GM12878 (cell line): Measurements from ENCODE around the gene NR2F1-AS1. TPM values are rescaled to one million over a fixed set of nuclear protein-coding genes. Genes with fewer than 3 reads are reported as not detected.
A peak's percentile ranks its signal among the peaks of the same experiment; 100 is the strongest.

Experiments used
- BACH1 ChIP-seq: fragments of 450-650 bp; IDR thresholded peaks from 2 replicates; pipeline ENCODE4 v1.6.1; 2017; ENCODE audit warnings: mild to moderate bottlenecking, borderline replicate concordance
- BMI1 ChIP-seq: fragments of 450-650 bp; IDR thresholded peaks from 2 replicates; pipeline ENCODE4 v1.6.1; 2016; ENCODE audit warnings: mild to moderate bottlenecking, moderate library complexity, borderline replicate concordance
- EGR1 ChIP-seq, 2 experiments: IDR thresholded peaks; 1 replicate in 1 of 2; 2 replicates in 1 of 2; pipeline ENCODE4 v1.6.1; 2011 to 2012; ENCODE audit warnings: low read depth in 2 of 2, low read length in 2 of 2, borderline replicate concordance in 1 of 2, mild to moderate bottlenecking in 1 of 2, moderate library complexity in 1 of 2
- HDAC2 ChIP-seq: fragments of 200-600 bp; sonication (generic); IDR thresholded peaks from 2 replicates; pipeline ENCODE4 v1.6.1; 2017
- IRF3 ChIP-seq: fragments of 450-650 bp; IDR thresholded peaks from 2 replicates; pipeline ENCODE4 v1.6.1; 2014; ENCODE audit warnings: mild to moderate bottlenecking
- NRF1 ChIP-seq: conservative IDR thresholded peaks from 2 replicates; pipeline ENCODE4 v1.6.1; 2011; ENCODE audit warnings: mild to moderate bottlenecking, low read depth, low read length, improper control_type of control experiment
- PAX8 ChIP-seq: fragments of 450-650 bp; IDR thresholded peaks from 2 replicates; pipeline ENCODE4 v1.6.1; 2017; ENCODE audit warnings: mild to moderate bottlenecking, moderate library complexity
- RBBP5 ChIP-seq: fragments of 200-600 bp; sonication (generic); conservative IDR thresholded peaks from 2 replicates; pipeline ENCODE4 v1.6.1; 2016
- RFX5 ChIP-seq: IDR thresholded peaks from 2 replicates; pipeline ENCODE4 v1.6.1; 2011; ENCODE audit warnings: low read depth, low read length, improper control_type of control experiment
- USF2 ChIP-seq: IDR thresholded peaks from 2 replicates; pipeline ENCODE4 v1.6.1; 2011; ENCODE audit warnings: low read depth, low read length, improper control_type of control experiment, borderline replicate concordance
- WRNIP1 ChIP-seq: IDR thresholded peaks from 2 replicates; pipeline ENCODE4 v1.6.1; 2011; ENCODE audit warnings: low read depth, low read length, improper control_type of control experiment, borderline replicate concordance
- YY1 ChIP-seq: IDR thresholded peaks from 2 replicates; pipeline ENCODE4 v1.6.1; 2011; ENCODE audit warnings: low read depth, mild to moderate bottlenecking, low read length
- ZNF687 ChIP-seq: fragments of 450-650 bp; IDR thresholded peaks from 2 replicates; pipeline ENCODE4 v1.6.1; 2017; ENCODE audit warnings: mild to moderate bottlenecking, moderate library complexity
- polyA plus RNA-seq, 11 experiments: library from polyadenylated mRNA; depleted of rRNA in 4 of 11; unstranded in 6 of 11; stranded (reverse) in 5 of 11; fragments of >200 nt; fragmentation: Nextera tagmentation in 4 of 11; fragmentation: Illumina TruSeq in 1 of 11; extraction: Ambion mirVana in 4 of 11; extraction: Trizol in 1 of 11; gene quantifications; 1 replicate in 1 of 11; 2 replicates in 10 of 11; pipeline versions ENCODE4 v1.2.1 to v1.2.3, GENCODE V29; 2011 to 2016; ENCODE audit warnings: inconsistent platforms in 2 of 11, missing spikeins in 2 of 11, low read depth in 1 of 11
- total RNA-seq, 4 experiments: library from RNA; depleted of rRNA in 3 of 4; stranded (reverse); fragments of >200 nt in 3 of 4; fragmentation: Illumina TruSeq in 1 of 4; extraction: Trizol in 1 of 4; gene quantifications; 2 replicates each; pipeline versions ENCODE4 v1.2.1 to v1.2.3, GENCODE V29; 2013 to 2021
- TF ChIP-seq, protein P1 (sequence below): fragments of 450-650 bp; formaldehyde crosslinking; IDR thresholded peaks from 2 replicates; pipeline ENCODE4 v1.4.0; 2020; ENCODE audit warnings: mild to moderate bottlenecking, moderate library complexity
- TF ChIP-seq, protein P2 (sequence below): fragments of 450-650 bp; IDR thresholded peaks from 2 replicates; pipeline ENCODE4 v1.6.1; 2018; ENCODE audit warnings: borderline replicate concordance, mild to moderate bottlenecking; ENCODE audit not compliant: partially characterized antibody

The NR2F1-AS1 gene
- total and polyA plus RNA-seq, 10 of the 15 experiments (the other 5 are each of a cell fraction or from before 2014, with no cell fraction given), result 0.11 to 0.85 (median 0.27) TPM

DNA sequence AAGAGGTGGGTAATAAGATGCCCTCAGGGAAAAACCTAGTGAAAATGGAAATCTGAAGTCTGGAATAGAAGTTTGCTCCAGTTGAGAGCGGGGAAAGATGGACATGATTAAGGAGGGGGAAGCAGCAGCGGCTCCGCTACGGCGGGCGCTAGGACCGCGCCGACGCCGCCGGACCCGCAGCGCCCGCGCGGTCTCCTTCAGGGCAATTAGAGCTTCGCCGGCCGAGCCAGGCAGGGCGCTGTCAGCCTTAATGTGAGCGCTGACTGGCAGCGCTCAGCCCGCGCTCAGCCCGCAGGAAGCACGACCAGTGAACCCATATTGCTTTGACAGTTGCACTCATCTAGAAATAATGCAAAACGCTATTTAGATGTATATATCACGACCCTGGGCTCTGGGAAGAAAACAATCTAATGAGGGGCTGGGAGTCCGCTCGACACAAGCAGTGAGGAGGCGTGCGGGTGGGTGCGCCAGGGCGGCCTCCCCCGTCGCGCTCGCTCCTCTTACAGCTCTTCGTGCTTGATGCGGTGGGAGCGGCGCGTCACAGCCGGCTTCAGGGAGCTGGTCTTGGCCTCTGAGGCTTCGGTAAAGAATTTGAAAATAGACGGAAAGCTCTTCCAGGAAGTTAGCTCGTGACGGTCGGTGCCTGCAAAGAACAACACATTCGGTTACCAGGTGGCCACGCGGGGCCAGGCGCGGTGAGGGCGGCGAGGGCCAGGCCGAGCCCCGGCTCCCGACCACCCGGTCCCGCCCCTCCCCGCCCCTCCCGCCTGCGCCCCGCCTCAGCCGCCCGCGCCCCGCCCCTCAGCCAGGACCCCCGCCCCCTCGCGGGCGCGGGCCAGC lies 39.7 kb upstream of the NR2F1-AS1 start (continued):
- TF ChIP-seq, protein P1, sequence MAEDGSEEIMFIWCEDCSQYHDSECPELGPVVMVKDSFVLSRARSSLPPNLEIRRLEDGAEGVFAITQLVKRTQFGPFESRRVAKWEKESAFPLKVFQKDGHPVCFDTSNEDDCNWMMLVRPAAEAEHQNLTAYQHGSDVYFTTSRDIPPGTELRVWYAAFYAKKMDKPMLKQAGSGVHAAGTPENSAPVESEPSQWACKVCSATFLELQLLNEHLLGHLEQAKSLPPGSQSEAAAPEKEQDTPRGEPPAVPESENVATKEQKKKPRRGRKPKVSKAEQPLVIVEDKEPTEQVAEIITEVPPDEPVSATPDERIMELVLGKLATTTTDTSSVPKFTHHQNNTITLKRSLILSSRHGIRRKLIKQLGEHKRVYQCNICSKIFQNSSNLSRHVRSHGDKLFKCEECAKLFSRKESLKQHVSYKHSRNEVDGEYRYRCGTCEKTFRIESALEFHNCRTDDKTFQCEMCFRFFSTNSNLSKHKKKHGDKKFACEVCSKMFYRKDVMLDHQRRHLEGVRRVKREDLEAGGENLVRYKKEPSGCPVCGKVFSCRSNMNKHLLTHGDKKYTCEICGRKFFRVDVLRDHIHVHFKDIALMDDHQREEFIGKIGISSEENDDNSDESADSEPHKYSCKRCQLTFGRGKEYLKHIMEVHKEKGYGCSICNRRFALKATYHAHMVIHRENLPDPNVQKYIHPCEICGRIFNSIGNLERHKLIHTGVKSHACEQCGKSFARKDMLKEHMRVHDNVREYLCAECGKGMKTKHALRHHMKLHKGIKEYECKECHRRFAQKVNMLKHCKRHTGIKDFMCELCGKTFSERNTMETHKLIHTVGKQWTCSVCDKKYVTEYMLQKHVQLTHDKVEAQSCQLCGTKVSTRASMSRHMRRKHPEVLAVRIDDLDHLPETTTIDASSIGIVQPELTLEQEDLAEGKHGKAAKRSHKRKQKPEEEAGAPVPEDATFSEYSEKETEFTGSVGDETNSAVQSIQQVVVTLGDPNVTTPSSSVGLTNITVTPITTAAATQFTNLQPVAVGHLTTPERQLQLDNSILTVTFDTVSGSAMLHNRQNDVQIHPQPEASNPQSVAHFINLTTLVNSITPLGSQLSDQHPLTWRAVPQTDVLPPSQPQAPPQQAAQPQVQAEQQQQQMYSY, result no peak
- no peak for TF ChIP-seq WRNIP1
- TF ChIP-seq EGR1 (IDR thresholded peaks at IDR 0.05; ENCODE audit: borderline replicate concordance in 1 of 2, low read depth in 2 of 2, low read length in 2 of 2), result peak in 1 of 2 experiments; percentile 73; a peak in 2 of 3 replicates
- no peak for TF ChIP-seq ZNF687
- TF ChIP-seq BACH1, result no peak
- no peak for TF ChIP-seq BMI1
- no peak for TF ChIP-seq NRF1
- TF ChIP-seq YY1, result peak; percentile 65
- TF ChIP-seq PAX8, result no peak
- no peak for TF ChIP-seq IRF3
- TF ChIP-seq, protein P2, sequence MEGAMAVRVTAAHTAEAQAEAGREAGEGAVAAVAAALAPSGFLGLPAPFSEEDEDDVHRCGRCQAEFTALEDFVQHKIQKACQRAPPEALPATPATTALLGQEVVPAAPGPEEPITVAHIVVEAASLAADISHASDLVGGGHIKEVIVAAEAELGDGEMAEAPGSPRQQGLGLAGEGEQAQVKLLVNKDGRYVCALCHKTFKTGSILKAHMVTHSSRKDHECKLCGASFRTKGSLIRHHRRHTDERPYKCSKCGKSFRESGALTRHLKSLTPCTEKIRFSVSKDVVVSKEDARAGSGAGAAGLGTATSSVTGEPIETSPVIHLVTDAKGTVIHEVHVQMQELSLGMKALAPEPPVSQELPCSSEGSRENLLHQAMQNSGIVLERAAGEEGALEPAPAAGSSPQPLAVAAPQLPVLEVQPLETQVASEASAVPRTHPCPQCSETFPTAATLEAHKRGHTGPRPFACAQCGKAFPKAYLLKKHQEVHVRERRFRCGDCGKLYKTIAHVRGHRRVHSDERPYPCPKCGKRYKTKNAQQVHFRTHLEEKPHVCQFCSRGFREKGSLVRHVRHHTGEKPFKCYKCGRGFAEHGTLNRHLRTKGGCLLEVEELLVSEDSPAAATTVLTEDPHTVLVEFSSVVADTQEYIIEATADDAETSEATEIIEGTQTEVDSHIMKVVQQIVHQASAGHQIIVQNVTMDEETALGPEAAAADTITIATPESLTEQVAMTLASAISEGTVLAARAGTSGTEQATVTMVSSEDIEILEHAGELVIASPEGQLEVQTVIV, result peak; percentile 43
- no peak for TF ChIP-seq RFX5
- no peak for TF ChIP-seq HDAC2
- TF ChIP-seq USF2, result no peak
- no peak for TF ChIP-seq RBBP5
